GM11168 (cell line): ENCODE data around the gene ZNF593.

Experiments
- in situ Hi-C: fragments of 300-500 bp; cut with MboI; formaldehyde crosslinking; loops from one replicate; pipeline ENCODE4 v1.12.0; 2022; ENCODE audit warnings: low sequenced_read_pairs; ENCODE audit not compliant: unreplicated experiment

Gene ZNF593

GRCh38 chr1:26164861-26165842 is 4.6 kb upstream of the ZNF593 start:
- in situ Hi-C loops, result no loop called here

GRCh38 chr1:26166719-26167281 is 2.9 kb upstream of the ZNF593 start:
- in situ Hi-C loops, result no loop called here

GRCh38 chr1:26168410-26169197 is 1.1 kb upstream of the ZNF593 start, which contains the start of gene C1orf232:
Gene C1orf232, minus strand, starts transcription at chr1:26168963. Its CDS starts 464 bp downstream, at chr1:26168499.
- in situ Hi-C loops, result no loop called here

GRCh38 chr1:26169198-26169554 is 532 bp upstream of the ZNF593 start:
- in situ Hi-C loops, result no loop called here

GRCh38 chr1:26170472-26170821 is 739 bp downstream of the ZNF593 start:
- in situ Hi-C loops, result no loop called here

GRCh38 chr1:26171084-26172072 is 1.7 kb downstream of the ZNF593 start, which contains the start of gene ZNF593OS:
Gene ZNF593OS, minus strand, starts transcription at chr1:26171832. Its CDS starts 171 bp downstream, at chr1:26171661.
- in situ Hi-C loops, result no loop called here

GRCh38 chr1:26175346-26175745 is 5.6 kb downstream of the ZNF593 start:
- in situ Hi-C loops, result no loop called here

- in situ Hi-C loops, result no loop called here
Measured at GRCh38 chr1:26177182-26177684, 7.5 kb downstream of the ZNF593 start, which contains the start of gene CNKSR1. Gene CNKSR1, plus strand, starts transcription at chr1:26177491. Its CDS starts 57 bp downstream, at chr1:26177548.

GRCh38 chr1:26180010-26180506 is 10.3 kb downstream of the ZNF593 start:
- in situ Hi-C loops, result no loop called here

GRCh38 chr1:26181586-26182382 is 12.1 kb downstream of the ZNF593 start:
- in situ Hi-C loops, result no loop called here

GRCh38 chr1:26182383-26182696 is 12.6 kb downstream of the ZNF593 start:
- in situ Hi-C loops, result no loop called here

- in situ Hi-C loops, result no loop called here
Measured at GRCh38 chr1:26184086-26184485, 14.4 kb downstream of the ZNF593 start.

GRCh38 chr1:26184883-26185282 is 15.2 kb downstream of the ZNF593 start:
- in situ Hi-C loops, result no loop called here

- in situ Hi-C loops, result no loop called here
Measured at GRCh38 chr1:26187882-26188281, 18.2 kb downstream of the ZNF593 start.

GRCh38 chr1:26188477-26188876 is 18.8 kb downstream of the ZNF593 start:
- in situ Hi-C loops, result no loop called here

GRCh38 chr1:26189331-26189730 is 19.6 kb downstream of the ZNF593 start:
- in situ Hi-C loops, result no loop called here

GRCh38 chr1:26189751-26190275 is 20.1 kb downstream of the ZNF593 start:
- in situ Hi-C loops, result no loop called here

- in situ Hi-C loops, result no loop called here
Measured at GRCh38 chr1:26190373-26190987, 20.8 kb downstream of the ZNF593 start, which contains the start of gene CATSPER4. Gene CATSPER4, plus strand, starts transcription at chr1:26190602. Its CDS starts 26 bp downstream, at chr1:26190628.
